CD14-positive monocyte (primary cell): ENCODE data around the gene SNX14. TPM values are rescaled to one million over a fixed set of nuclear protein-coding genes. Genes with fewer than 3 reads are reported as not detected.

Source experiments
- DNase-seq, 3 donors: peaks; one replicate each; pipeline ENCODE4 v3.0.0-alpha.2; 2011 to 2022
- H2AFZ ChIP-seq: 2 replicates; pipeline ENCODE4 v1.6.0; 2012; ENCODE audit warnings: mild to moderate bottlenecking, low read depth, low read length, inconsistent platforms; ENCODE audit not compliant: insufficient read depth, poor library complexity, severe bottlenecking
- H3K27ac ChIP-seq, 2 donors: 1 replicate in 1 of 2; 2 replicates in 1 of 2; pipeline ENCODE4 v1.5.1; 2012 to 2013; ENCODE audit warnings: low read length in 2 of 2, control low read depth in 1 of 2, inconsistent platforms in 1 of 2, low read depth in 1 of 2, mild to moderate bottlenecking in 1 of 2
- H3K27me3 ChIP-seq, 2 donors: one replicate each; pipeline versions ENCODE4 v1.6.0 to v1.6.1; 2011 to 2013; ENCODE audit warnings: low read length in 2 of 2; ENCODE audit not compliant: control insufficient read depth in 2 of 2, insufficient read depth in 2 of 2
- H3K36me3 ChIP-seq, 2 donors: replicated peaks in 1 of 2; 1 replicate in 1 of 2; 2 replicates in 1 of 2; pipeline versions ENCODE4 v1.5.1 to v1.6.1; 2012 to 2013; ENCODE audit warnings: low read length in 2 of 2, control low read depth in 1 of 2, inconsistent platforms in 1 of 2, mild to moderate bottlenecking in 1 of 2; ENCODE audit not compliant: insufficient read depth in 2 of 2, control insufficient read depth in 1 of 2
- H3K4me1 ChIP-seq, 2 donors: 1 replicate in 1 of 2; 2 replicates in 1 of 2; pipeline versions ENCODE4 v1.5.1 to v1.6.1; 2012 to 2013; ENCODE audit warnings: low read length in 2 of 2, control low read depth in 1 of 2, inconsistent platforms in 1 of 2, mild to moderate bottlenecking in 1 of 2, moderate library complexity in 1 of 2; ENCODE audit not compliant: insufficient read depth in 2 of 2, control insufficient read depth in 1 of 2
- H3K4me2 ChIP-seq: replicated peaks from 2 replicates; pipeline ENCODE3; 2012; ENCODE audit warnings: low read length, moderate library complexity, mild to moderate bottlenecking; ENCODE audit not compliant: poor library complexity, severe bottlenecking; ENCODE audit errors: extremely low read depth
- H3K4me3 ChIP-seq, 3 experiments: fragments of 200-600 bp in 1 of 3; sonication (generic) in 1 of 3; replicated peaks in 1 of 3; 1 replicate in 2 of 3; 2 replicates in 1 of 3; pipeline ENCODE4 v1.5.1; 2011 to 2013; ENCODE audit warnings: low read length in 3 of 3, mild to moderate bottlenecking in 3 of 3, control low read depth in 2 of 3, low read depth in 2 of 3, inconsistent platforms in 1 of 3, moderate library complexity in 1 of 3
- H3K79me2 ChIP-seq: 2 replicates; pipeline ENCODE4 v1.6.0; 2012; ENCODE audit warnings: mild to moderate bottlenecking, control low read depth, inconsistent platforms, low read length, moderate library complexity; ENCODE audit not compliant: insufficient read depth
- H3K9ac ChIP-seq: 2 replicates; pipeline ENCODE4 v1.6.0; 2017; ENCODE audit warnings: low read length, mild to moderate bottlenecking; ENCODE audit not compliant: insufficient read depth, poor library complexity, severe bottlenecking
- H3K9me3 ChIP-seq, 2 donors: replicated peaks in 1 of 2; 1 replicate in 1 of 2; 2 replicates in 1 of 2; pipeline versions ENCODE4 v1.5.1 to v1.6.1; 2012 to 2013; ENCODE audit warnings: low read length in 2 of 2, control low read depth in 1 of 2; ENCODE audit not compliant: control insufficient read depth in 1 of 2, insufficient read depth in 1 of 2
- H4K20me1 ChIP-seq: 2 replicates; pipeline ENCODE4 v1.6.0; 2012; ENCODE audit warnings: mild to moderate bottlenecking, low read length, control low read depth, moderate library complexity; ENCODE audit not compliant: insufficient read depth
- H3K27ac Mint-ChIP-seq, 7 donors: one replicate each; pipeline ENCODE4 v1.8.0; 2020; ENCODE audit warnings: mild to moderate bottlenecking in 7 of 7, mixed read lengths in 7 of 7, moderate library complexity in 6 of 7, inconsistent platforms in 2 of 7
- H3K27me3 Mint-ChIP-seq, 3 donors: one replicate each; pipeline ENCODE4 v1.8.0; 2021 to 2022; ENCODE audit warnings: low read depth in 3 of 3, mild to moderate bottlenecking in 3 of 3, mixed read lengths in 3 of 3, moderate library complexity in 3 of 3, inconsistent platforms in 1 of 3
- H3K36me3 Mint-ChIP-seq, 2 donors: one replicate each; pipeline ENCODE4 v1.8.0; 2020; ENCODE audit warnings: mixed read lengths in 2 of 2, inconsistent platforms in 1 of 2, mild to moderate bottlenecking in 1 of 2
- H3K4me1 Mint-ChIP-seq: one replicate; pipeline ENCODE4 v1.8.0; 2020; ENCODE audit warnings: mild to moderate bottlenecking, mixed read lengths
- H3K4me3 Mint-ChIP-seq, 2 donors: one replicate each; pipeline ENCODE4 v1.8.0; 2020; ENCODE audit warnings: mild to moderate bottlenecking in 2 of 2, mixed read lengths in 2 of 2, moderate library complexity in 1 of 2
- H3K9me3 Mint-ChIP-seq, 7 donors: one replicate each; pipeline ENCODE4 v1.8.0; 2020 to 2022; ENCODE audit warnings: mixed read lengths in 7 of 7, mild to moderate bottlenecking in 6 of 7, moderate library complexity in 6 of 7, inconsistent platforms in 2 of 7
- CTCF ChIP-seq: fragments of 200-600 bp; IDR thresholded peaks from one replicate; pipeline ENCODE4 v1.8.0; 2022; ENCODE audit warnings: antibody characterized with exemption, mild to moderate bottlenecking
- WGBS: methylation state at CpG from one replicate; pipeline ENCODE4 v1.1.5; 2013; ENCODE audit warnings: missing lambda C conversion rate; ENCODE audit not compliant: insufficient coverage; 5-methylcytosine and 5-hydroxymethylcytosine counted together
- intact Hi-C, 2 donors: fragments of 100-400 bp; cut with micrococcal nuclease; formaldehyde crosslinking; loops; one replicate each; pipeline versions ENCODE4 v1.15.0 to v1.15.1; 2023
- polyA plus RNA-seq, 3 donors: library from polyadenylated mRNA; depleted of rRNA in 1 of 3; unstranded in 2 of 3; stranded (reverse) in 1 of 3; fragments of 300-500 nt in 2 of 3; fragments of >200 nt in 1 of 3; fragmentation: Illumina TruSeq in 2 of 3; gene quantifications; 1 replicate in 2 of 3; 2 replicates in 1 of 3; pipeline ENCODE4 v1.2.3, GENCODE V29; 2012 to 2021

The SNX14 gene
- polyA plus RNA-seq, 3 donors, result 40.2 to 75.6 (median 73.3) TPM

DNA sequence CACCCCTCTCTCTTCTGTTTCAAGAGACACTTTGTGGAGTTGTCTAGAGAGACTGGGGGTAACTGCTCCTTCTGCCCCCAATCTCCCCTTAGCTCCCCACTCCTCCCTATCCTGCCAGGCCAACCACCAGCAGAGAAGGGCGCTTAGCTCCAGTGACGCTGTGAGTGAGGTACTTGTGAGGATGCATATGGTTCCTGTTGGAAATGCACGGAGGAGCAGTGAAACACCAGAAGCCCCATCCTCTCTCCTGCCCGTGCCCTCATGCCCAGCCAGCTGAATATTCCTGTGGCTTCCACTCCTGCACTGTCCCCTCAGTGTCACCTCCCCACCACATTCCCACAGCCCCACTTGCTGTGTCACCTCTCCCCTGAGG lies 131.9 kb downstream of the SNX14 start:
- no peak overlapping the region for H3K4me2 ChIP-seq
- Mint-ChIP-seq H3K4me3 (no peak overlapping the region), H3K36me3 (no peaks in the 10 kb centered on the region)

DNA sequence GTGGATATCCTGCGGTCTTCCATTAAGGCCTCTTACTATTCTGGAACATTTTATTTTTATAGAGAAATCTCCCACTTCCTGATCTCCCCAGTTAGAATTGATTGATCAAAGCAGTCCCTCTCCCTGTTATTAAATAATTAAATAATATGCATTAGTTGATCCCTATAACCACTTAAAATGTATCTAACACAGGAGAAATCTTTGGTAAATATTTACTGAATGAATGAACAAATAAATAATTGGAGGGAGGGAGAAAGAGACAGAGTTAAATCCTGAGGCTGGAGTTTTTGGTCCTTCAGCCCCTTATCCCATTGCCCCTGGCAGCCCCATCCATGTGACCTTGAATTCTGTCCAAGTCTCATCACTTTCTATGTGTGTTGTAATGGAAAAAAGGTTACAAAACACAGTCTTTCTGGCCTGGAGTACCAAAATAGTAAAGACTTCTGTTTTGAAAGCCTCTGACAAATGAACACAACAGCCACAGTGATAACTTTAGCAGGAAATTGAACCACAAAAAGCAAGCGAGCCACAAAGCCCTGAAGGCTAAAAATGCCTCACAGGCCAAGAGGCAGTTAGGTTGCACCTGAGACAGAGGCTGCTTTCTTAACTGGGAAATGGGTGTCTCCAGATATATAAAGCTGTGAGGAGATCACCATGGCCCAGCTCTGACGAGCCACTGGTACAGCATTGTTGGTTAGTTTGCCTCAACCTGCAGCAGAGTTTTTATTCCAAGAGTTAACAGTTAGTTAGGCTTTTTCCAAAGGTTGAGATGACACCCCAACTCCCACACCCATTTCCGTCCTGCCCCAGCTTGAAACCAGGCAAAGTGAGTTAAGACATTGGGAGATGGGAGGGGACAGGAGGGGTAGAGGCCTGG lies 132.5 kb downstream of the SNX14 start:
- peak overlapping the region in 2 of 7 donors; percentile 3 to 49 for H3K27ac Mint-ChIP-seq
- Histone ChIP-seq H3K27me3 (peaks cover 3% of the 10 kb centered on the region in 2 donors), H3K9ac (no peak overlapping the region), H3K9me3 (no peaks in the 10 kb centered on the region), H3K4me3 (no peak overlapping the region), H3K27ac (no peak overlapping the region), H3K4me1 (peaks cover 9 to 38% of the 10 kb centered on the region in 2 donors), H2AFZ (peak overlapping the region; percentile 32), H3K36me3 (no peaks in the 10 kb centered on the region), H4K20me1 (no peaks in the 10 kb centered on the region), H3K79me2 (no peaks in the 10 kb centered on the region), H3K4me2 (no peak overlapping the region)
- intact Hi-C loops, result no loop called here
- H3K4me1 Mint-ChIP-seq, result peaks cover 52% of the 10 kb centered on the region
- peaks cover 0 to 3% (median 0%) of the 10 kb centered on the region in 7 donors for H3K9me3 Mint-ChIP-seq
- TF ChIP-seq CTCF, result no peak
- WGBS, result no CpG with 5 or more reads among the region's 4 CpGs
- no peak overlapping the region for H3K4me3 Mint-ChIP-seq
- no peak for DNase-seq
- H3K27me3 Mint-ChIP-seq, result peaks cover 17 to 28% (median 19%) of the 10 kb centered on the region in 3 donors
- no peaks in the 10 kb centered on the region for H3K36me3 Mint-ChIP-seq

More for the DNA sequence above, 131.9 kb downstream of the SNX14 start:
- H3K9me3 ChIP-seq, result no peaks in the 10 kb centered on the region
- no peaks in the 10 kb centered on the region for H3K36me3 ChIP-seq
- H3K27me3 ChIP-seq, result no peaks in the 10 kb centered on the region
- H3K4me3 ChIP-seq, result no peak overlapping the region
- peak overlapping the region in 3 of 7 donors; percentile 3 to 68 (median 49) for H3K27ac Mint-ChIP-seq
- H3K79me2 ChIP-seq, result no peaks in the 10 kb centered on the region
- H3K9me3 Mint-ChIP-seq, result peaks cover 0 to 3% (median 0%) of the 10 kb centered on the region in 7 donors
- no peak for DNase-seq
- 0% methylated on average over 1 of the region's 4 CpGs for WGBS
- no peak overlapping the region for H3K9ac ChIP-seq
- H3K27ac ChIP-seq, result no peak overlapping the region
- TF ChIP-seq CTCF, result no peak
- no peaks in the 10 kb centered on the region for H4K20me1 ChIP-seq
- peak overlapping the region; percentile 32 for H2AFZ ChIP-seq
- peaks cover 9 to 38% of the 10 kb centered on the region in 2 donors for H3K4me1 ChIP-seq
- peaks cover 15 to 24% (median 21%) of the 10 kb centered on the region in 3 donors for H3K27me3 Mint-ChIP-seq
- H3K4me1 Mint-ChIP-seq, result peaks cover 54% of the 10 kb centered on the region
- intact Hi-C loops, result no loop called here
